ENCODE results near the gene TRMT61B.

Gene TRMT61B

GRCh38 chr2:28855193-28855592 lies 14.9 kb downstream of the TRMT61B start:
- DNase-seq: no peak

- no peak for DNase-seq
Observed at GRCh38 chr2:28842042-28842441, 28.1 kb downstream of the TRMT61B start.

GRCh38 chr2:28838971-28839370 lies 31.1 kb downstream of the TRMT61B start:
- DNase-seq: no peak

GRCh38 chr2:28835781-28836180 lies 34.3 kb downstream of the TRMT61B start:
- DNase-seq: no peak

DNA sequence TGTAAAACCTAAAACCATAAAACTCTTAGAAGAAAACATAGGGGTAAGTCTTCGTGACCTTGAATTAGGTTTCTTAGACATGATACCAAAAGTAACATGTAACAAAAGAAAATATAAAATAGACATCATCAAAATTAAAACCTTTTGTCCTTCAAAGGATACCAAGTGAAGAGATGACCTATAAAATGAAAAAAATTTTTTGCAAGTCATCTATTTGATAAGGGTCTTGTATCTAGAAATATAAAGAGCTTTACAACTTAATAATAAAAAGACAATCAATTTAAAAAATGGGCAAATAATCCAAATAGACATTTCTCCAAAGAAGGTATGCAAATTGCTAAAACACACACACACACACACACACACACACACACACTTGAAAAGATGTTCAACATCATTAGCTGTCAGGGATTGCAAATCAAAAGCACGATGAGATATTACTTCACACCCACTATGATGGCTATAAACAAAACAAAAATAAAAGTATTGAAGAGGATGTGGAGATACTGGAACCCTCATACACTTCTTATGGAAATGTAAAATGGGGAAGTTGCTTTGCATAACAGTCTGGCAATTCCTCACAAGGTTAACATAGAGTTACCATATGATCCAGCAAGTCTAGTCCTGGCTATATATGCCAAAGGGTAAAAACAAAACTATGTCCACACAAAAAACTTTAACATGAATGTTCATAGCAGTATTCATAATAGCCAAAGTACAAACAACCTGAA lies 36.2 kb downstream of the TRMT61B start:
- DNase-seq: no peak

DNA sequence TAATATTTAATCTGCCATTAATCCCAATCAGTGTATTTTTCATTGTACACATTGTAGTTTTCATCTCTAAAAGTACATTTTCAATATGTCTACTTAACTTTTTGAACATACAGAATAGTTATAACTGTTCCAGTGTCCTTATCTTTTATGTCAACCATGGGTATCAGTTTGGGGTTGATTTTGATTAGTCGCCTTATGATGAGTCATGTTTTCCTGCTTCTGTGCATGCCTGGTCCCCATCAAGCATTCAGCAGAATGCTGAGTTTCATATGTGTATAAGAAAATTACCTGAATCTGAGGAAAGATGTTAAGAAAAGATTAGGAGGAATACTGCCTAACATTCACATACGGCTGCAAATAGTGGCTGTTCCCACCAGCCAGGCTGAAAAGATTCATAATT lies 41.7 kb downstream of the TRMT61B start:
- DNase-seq: no peak

DNA sequence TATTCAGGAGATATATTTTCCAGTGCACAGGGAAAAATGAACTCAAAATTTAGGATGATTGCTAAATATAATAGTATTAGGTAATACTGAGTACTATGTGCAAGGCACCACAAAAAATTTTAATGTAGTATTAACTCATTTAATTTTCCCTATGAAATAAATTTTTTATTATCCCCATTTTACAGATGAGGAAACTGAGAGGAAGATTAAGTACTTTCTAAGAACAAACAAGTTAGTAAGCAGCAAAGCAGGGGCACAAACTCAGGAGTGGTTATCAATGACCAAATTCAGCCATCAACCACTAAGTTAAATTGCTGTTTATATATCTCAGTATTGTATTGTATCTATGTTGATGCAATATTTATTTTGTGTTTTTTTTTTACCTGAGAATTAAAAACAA lies 45.2 kb downstream of the TRMT61B start:
- no peak for DNase-seq

DNA sequence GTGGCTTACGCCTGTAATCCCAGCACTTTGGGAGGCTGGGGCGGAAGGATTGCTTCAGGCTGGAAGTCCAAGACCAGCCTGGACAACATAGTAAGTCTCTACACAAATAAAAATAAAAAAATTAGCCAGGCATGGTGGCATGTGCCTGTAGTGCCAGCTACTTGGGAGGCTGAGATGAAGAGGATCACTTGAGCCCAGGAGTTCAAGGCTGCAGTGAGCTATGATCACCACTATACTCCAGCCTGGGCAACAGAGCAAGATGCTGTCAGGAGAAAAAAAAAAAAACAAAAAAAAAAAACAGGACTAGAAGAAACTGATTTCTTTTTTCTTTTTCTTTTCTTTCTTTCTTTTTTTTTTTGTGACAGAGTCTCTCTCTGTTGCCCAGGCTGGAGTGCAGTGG lies 45.9 kb downstream of the TRMT61B start:
- no peak for DNase-seq

GRCh38 chr2:28822036-28822435 lies 48.1 kb downstream of the TRMT61B start:
- DNase-seq: no peak

- peak; percentile 79 for DNase-seq
Observed at GRCh38 chr2:28821295-28821958, 48.7 kb downstream of the TRMT61B start.

DNA sequence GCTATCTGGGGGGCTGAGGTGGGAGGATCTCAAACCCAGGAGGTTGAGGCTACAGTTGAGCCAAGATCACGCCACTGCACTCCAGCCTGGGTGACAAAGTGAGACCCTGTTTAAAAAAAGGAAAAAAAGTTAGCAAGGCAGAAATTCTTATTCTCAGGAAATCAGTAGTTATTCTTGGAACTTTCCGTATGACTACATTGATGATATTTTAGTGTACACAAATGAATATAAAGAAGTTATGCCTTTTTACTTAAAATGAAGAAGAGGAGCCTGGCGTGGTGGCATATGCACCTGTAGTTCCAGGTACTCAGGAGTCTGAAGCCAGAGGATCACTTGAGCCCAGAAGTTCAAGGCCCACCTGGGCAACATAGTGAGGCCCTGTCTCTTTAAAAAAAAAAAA lies 52.1 kb downstream of the TRMT61B start:
- DNase-seq: no peak

- DNase-seq: peak; percentile 84
Observed at GRCh38 chr2:28810384-28811285, 59.5 kb downstream of the TRMT61B start, which contains the start of gene SPDYA. SPDYA (plus strand) TSS chr2:28810834; CDS start chr2:28816015, 5,181 bp downstream.

DNA sequence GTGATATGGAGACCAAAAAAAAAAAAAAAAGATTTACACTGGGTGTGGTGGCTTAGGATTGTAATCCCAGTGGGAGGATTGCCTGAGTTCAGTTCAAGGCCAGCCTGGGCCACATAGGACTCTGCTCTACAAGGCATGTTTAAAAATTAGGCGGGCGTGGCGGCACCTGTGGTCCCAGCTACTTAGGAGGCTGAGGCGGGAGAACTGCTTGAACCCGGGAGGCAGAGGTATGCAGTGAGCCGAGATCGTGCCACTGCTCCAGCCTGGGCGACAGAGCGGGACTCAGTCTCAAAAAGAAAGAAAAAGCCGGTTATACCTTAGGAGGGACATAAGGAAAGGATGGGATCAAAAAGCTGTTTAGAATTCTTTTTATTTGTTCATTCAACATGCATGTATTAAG lies 60.2 kb downstream of the TRMT61B start:
- DNase-seq: no peak

- DNase-seq: no peak
Observed at GRCh38 chr2:28802975-28803429, 67.1 kb downstream of the TRMT61B start.

GRCh38 chr2:28801726-28802125 lies 68.4 kb downstream of the TRMT61B start:
- DNase-seq: no peak
